GM23338 (cell line): ENCODE results near the gene CYSRT1.

Experiments
- CREB1 ChIP-seq: fragments of 250-450 bp; sonication (Bioruptor Pico); IDR thresholded peaks from 2 replicates; pipeline ENCODE4 v1.5.0; 2020; ENCODE audit warnings: low read depth, mild to moderate bottlenecking, moderate library complexity
- EZH2 ChIP-seq: fragments of 200-600 bp; sonication (generic); IDR thresholded peaks from one replicate; pipeline ENCODE4 v1.8.0; 2017; ENCODE audit warnings: antibody characterized with exemption, mild to moderate bottlenecking, low read depth; ENCODE audit not compliant: unreplicated experiment
- EZH2phosphoT487 ChIP-seq: fragments of 200-600 bp; sonication (generic); IDR thresholded peaks from one replicate; pipeline ENCODE4 v1.8.1; 2018; ENCODE audit warnings: antibody characterized with exemption; ENCODE audit not compliant: unreplicated experiment
- JUNB ChIP-seq: IDR thresholded peaks from one replicate; pipeline ENCODE4 v1.6.1; 2016; ENCODE audit warnings: antibody characterized with exemption; ENCODE audit not compliant: unreplicated experiment
- NANOG ChIP-seq: IDR thresholded peaks from 2 replicates; pipeline ENCODE4 v1.6.1; 2016; ENCODE audit warnings: antibody characterized with exemption, borderline replicate concordance
- POLR2AphosphoS5 ChIP-seq: IDR thresholded peaks from 2 replicates; pipeline ENCODE4 v1.6.1; 2016; ENCODE audit warnings: antibody characterized with exemption, low read depth
- STAT1 ChIP-seq: IDR thresholded peaks from one replicate; pipeline ENCODE4 v1.6.1; 2016; ENCODE audit warnings: antibody characterized with exemption; ENCODE audit not compliant: unreplicated experiment
- ZNF114 ChIP-seq: fragments of 250-450 bp; sonication (Bioruptor Pico); IDR thresholded peaks from 2 replicates; pipeline ENCODE4 v1.5.0; 2020; ENCODE audit warnings: mild to moderate bottlenecking, moderate library complexity
- ZNF331 ChIP-seq: fragments of 250-450 bp; sonication (Bioruptor Pico); IDR thresholded peaks from 2 replicates; pipeline ENCODE4 v1.5.0; 2020; ENCODE audit warnings: low read depth, mild to moderate bottlenecking, moderate library complexity
- TF ChIP-seq, protein P1 (sequence below), 2 experiments: fragments of 200-600 bp in 1 of 2; sonication (generic) in 1 of 2; conservative IDR thresholded peaks; 2 replicates each; pipeline versions ENCODE4 v1.5.1 to v1.6.1; 2016 to 2017; ENCODE audit warnings: antibody characterized with exemption in 2 of 2, low read depth in 2 of 2, mild to moderate bottlenecking in 2 of 2, moderate library complexity in 1 of 2
- TF ChIP-seq, protein P2 (sequence below): IDR thresholded peaks from one replicate; pipeline ENCODE4 v1.6.1; 2018; ENCODE audit warnings: antibody characterized with exemption; ENCODE audit not compliant: unreplicated experiment
- TF ChIP-seq, protein P3 (sequence below): IDR thresholded peaks from 2 replicates; pipeline ENCODE4 v1.6.1; 2016; ENCODE audit warnings: antibody characterized with exemption
- TF ChIP-seq, protein P4 (sequence below): fragments of 250-450 bp; sonication (Bioruptor Pico); IDR thresholded peaks from 2 replicates; pipeline ENCODE4 v1.5.0; 2020; ENCODE audit warnings: mild to moderate bottlenecking, moderate library complexity

DNA sequence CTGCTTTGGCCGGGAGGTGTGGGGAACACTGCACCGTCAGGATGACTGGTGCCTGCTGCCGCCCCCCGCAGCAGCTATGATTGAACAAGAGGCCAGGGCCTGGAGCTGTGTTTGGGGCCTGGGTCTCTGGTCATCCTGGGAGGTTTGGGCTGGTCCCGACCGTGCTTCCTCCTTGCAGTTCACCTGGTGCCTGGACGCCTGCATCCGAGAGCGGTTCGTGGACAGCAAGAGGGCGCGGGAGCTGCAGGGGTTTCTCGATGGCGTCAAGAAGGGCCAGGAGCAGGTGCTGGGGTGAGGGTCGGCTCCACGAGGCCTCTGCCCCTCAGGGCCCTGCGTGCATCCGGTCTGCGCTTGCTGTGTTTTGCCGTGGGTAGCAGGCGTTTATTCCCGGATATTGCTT lies 39.1 kb downstream of the CYSRT1 start:
- TF ChIP-seq, protein P1, sequence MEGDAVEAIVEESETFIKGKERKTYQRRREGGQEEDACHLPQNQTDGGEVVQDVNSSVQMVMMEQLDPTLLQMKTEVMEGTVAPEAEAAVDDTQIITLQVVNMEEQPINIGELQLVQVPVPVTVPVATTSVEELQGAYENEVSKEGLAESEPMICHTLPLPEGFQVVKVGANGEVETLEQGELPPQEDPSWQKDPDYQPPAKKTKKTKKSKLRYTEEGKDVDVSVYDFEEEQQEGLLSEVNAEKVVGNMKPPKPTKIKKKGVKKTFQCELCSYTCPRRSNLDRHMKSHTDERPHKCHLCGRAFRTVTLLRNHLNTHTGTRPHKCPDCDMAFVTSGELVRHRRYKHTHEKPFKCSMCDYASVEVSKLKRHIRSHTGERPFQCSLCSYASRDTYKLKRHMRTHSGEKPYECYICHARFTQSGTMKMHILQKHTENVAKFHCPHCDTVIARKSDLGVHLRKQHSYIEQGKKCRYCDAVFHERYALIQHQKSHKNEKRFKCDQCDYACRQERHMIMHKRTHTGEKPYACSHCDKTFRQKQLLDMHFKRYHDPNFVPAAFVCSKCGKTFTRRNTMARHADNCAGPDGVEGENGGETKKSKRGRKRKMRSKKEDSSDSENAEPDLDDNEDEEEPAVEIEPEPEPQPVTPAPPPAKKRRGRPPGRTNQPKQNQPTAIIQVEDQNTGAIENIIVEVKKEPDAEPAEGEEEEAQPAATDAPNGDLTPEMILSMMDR (conservative IDR thresholded peaks at IDR 0.05; ENCODE audit: low read depth in 2 of 2): no peak
- TF ChIP-seq POLR2AphosphoS5 (no peak), ZNF331 (no peak), EZH2phosphoT487 (no peak), JUNB (no peak), CREB1 (CRISPR knock-in tag) (no peak), NANOG (no peak), EZH2 (no peak), ZNF114 (CRISPR knock-in tag) (no peak), STAT1 (no peak)
- TF ChIP-seq, protein P2, sequence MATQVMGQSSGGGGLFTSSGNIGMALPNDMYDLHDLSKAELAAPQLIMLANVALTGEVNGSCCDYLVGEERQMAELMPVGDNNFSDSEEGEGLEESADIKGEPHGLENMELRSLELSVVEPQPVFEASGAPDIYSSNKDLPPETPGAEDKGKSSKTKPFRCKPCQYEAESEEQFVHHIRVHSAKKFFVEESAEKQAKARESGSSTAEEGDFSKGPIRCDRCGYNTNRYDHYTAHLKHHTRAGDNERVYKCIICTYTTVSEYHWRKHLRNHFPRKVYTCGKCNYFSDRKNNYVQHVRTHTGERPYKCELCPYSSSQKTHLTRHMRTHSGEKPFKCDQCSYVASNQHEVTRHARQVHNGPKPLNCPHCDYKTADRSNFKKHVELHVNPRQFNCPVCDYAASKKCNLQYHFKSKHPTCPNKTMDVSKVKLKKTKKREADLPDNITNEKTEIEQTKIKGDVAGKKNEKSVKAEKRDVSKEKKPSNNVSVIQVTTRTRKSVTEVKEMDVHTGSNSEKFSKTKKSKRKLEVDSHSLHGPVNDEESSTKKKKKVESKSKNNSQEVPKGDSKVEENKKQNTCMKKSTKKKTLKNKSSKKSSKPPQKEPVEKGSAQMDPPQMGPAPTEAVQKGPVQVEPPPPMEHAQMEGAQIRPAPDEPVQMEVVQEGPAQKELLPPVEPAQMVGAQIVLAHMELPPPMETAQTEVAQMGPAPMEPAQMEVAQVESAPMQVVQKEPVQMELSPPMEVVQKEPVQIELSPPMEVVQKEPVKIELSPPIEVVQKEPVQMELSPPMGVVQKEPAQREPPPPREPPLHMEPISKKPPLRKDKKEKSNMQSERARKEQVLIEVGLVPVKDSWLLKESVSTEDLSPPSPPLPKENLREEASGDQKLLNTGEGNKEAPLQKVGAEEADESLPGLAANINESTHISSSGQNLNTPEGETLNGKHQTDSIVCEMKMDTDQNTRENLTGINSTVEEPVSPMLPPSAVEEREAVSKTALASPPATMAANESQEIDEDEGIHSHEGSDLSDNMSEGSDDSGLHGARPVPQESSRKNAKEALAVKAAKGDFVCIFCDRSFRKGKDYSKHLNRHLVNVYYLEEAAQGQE: no peak
- TF ChIP-seq, protein P3, sequence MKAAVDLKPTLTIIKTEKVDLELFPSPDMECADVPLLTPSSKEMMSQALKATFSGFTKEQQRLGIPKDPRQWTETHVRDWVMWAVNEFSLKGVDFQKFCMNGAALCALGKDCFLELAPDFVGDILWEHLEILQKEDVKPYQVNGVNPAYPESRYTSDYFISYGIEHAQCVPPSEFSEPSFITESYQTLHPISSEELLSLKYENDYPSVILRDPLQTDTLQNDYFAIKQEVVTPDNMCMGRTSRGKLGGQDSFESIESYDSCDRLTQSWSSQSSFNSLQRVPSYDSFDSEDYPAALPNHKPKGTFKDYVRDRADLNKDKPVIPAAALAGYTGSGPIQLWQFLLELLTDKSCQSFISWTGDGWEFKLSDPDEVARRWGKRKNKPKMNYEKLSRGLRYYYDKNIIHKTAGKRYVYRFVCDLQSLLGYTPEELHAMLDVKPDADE: no peak
- TF ChIP-seq, protein P4, sequence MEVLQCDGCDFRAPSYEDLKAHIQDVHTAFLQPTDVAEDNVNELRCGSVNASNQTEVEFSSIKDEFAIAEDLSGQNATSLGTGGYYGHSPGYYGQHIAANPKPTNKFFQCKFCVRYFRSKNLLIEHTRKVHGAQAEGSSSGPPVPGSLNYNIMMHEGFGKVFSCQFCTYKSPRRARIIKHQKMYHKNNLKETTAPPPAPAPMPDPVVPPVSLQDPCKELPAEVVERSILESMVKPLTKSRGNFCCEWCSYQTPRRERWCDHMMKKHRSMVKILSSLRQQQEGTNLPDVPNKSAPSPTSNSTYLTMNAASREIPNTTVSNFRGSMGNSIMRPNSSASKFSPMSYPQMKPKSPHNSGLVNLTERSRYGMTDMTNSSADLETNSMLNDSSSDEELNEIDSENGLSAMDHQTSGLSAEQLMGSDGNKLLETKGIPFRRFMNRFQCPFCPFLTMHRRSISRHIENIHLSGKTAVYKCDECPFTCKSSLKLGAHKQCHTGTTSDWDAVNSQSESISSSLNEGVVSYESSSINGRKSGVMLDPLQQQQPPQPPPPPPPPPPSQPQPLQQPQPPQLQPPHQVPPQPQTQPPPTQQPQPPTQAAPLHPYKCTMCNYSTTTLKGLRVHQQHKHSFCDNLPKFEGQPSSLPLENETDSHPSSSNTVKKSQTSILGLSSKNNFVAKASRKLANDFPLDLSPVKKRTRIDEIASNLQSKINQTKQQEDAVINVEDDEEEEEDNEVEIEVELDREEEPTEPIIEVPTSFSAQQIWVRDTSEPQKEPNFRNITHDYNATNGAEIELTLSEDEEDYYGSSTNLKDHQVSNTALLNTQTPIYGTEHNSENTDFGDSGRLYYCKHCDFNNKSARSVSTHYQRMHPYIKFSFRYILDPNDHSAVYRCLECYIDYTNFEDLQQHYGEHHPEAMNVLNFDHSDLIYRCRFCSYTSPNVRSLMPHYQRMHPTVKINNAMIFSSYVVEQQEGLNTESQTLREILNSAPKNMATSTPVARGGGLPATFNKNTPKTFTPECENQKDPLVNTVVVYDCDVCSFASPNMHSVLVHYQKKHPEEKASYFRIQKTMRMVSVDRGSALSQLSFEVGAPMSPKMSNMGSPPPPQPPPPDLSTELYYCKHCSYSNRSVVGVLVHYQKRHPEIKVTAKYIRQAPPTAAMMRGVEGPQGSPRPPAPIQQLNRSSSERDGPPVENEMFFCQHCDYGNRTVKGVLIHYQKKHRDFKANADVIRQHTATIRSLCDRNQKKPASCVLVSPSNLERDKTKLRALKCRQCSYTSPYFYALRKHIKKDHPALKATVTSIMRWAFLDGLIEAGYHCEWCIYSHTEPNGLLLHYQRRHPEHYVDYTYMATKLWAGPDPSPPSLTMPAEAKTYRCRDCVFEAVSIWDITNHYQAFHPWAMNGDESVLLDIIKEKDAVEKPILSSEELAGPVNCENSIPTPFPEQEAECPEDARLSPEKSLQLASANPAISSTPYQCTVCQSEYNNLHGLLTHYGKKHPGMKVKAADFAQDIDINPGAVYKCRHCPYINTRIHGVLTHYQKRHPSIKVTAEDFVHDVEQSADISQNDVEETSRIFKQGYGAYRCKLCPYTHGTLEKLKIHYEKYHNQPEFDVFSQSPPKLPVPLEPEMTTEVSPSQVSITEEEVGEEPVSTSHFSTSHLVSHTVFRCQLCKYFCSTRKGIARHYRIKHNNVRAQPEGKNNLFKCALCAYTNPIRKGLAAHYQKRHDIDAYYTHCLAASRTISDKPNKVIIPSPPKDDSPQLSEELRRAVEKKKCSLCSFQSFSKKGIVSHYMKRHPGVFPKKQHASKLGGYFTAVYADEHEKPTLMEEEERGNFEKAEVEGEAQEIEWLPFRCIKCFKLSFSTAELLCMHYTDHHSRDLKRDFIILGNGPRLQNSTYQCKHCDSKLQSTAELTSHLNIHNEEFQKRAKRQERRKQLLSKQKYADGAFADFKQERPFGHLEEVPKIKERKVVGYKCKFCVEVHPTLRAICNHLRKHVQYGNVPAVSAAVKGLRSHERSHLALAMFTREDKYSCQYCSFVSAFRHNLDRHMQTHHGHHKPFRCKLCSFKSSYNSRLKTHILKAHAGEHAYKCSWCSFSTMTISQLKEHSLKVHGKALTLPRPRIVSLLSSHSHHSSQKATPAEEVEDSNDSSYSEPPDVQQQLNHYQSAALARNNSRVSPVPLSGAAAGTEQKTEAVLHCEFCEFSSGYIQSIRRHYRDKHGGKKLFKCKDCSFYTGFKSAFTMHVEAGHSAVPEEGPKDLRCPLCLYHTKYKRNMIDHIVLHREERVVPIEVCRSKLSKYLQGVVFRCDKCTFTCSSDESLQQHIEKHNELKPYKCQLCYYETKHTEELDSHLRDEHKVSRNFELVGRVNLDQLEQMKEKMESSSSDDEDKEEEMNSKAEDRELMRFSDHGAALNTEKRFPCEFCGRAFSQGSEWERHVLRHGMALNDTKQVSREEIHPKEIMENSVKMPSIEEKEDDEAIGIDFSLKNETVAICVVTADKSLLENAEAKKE (CRISPR knock-in tag): no peak
